WTC11 (cell line): Measurements from ENCODE around the gene BDP1. TPM values are rescaled to one million over a fixed set of nuclear protein-coding genes. Genes with fewer than 3 reads are reported as not detected.
"Not testable (repeated sequence)": the region's sequence is repeated elsewhere in the genome, so short reads cannot be mapped to it uniquely, and the experiment has no call there.

ENCODE experiments used
- ATAC-seq: fragments of 200-7000 bp; cut with Tn5 transposase; 2 replicates; pipeline ENCODE4 v1.10.0; 2021; ENCODE audit warnings: mild to moderate bottlenecking, moderate library complexity
- CTCF ChIA-PET: fragments of 300-600 bp; sonication (Branson Sonifier 250); formaldehyde crosslinking; loops from one replicate; lab custom pipeline; 2021; ENCODE audit warnings: antibody characterized with exemption; lab: Charles Lee
- POLR2A ChIA-PET: fragments of 350-600 bp; sonication (Branson Sonifier 250); formaldehyde crosslinking; loops from one replicate; lab custom pipeline; 2021; ENCODE audit warnings: antibody characterized with exemption; lab: Charles Lee
- DNase-seq: peaks from one replicate; pipeline ENCODE4 v3.0.0; 2021; ENCODE audit warnings: low spot score
- H3K27ac Mint-ChIP-seq: 2 replicates; pipeline ENCODE4 v1.8.0; 2021; ENCODE audit warnings: mixed read lengths
- H3K27me3 Mint-ChIP-seq: 2 replicates; pipeline ENCODE4 v1.8.0; 2021; ENCODE audit warnings: low read depth, mild to moderate bottlenecking, moderate library complexity, mixed read lengths
- H3K36me3 Mint-ChIP-seq: 2 replicates; pipeline ENCODE4 v1.8.0; 2021; ENCODE audit warnings: mixed read lengths
- H3K4me1 Mint-ChIP-seq: 2 replicates; pipeline ENCODE4 v1.8.0; 2022; ENCODE audit warnings: mixed read lengths
- H3K4me3 Mint-ChIP-seq: 2 replicates; pipeline ENCODE4 v1.8.0; 2021; ENCODE audit warnings: mild to moderate bottlenecking, moderate library complexity, mixed read lengths
- H3K9me3 Mint-ChIP-seq: 2 replicates; pipeline ENCODE4 v1.8.0; 2021; ENCODE audit warnings: mixed read lengths
- AFF4 ChIP-seq: sonication (generic); formaldehyde crosslinking; IDR thresholded peaks from 2 replicates; pipeline ENCODE4 v1.8.1; 2023; ENCODE audit warnings: mild to moderate bottlenecking, missing genetic modification reagents, borderline replicate concordance
- ETV6 ChIP-seq: sonication (generic); formaldehyde crosslinking; IDR thresholded peaks from 2 replicates; pipeline ENCODE4 v1.8.1; 2022; ENCODE audit warnings: mild to moderate bottlenecking, missing genetic modification reagents
- JAZF1 ChIP-seq: fragments of 250-450 bp; sonication (Bioruptor Pico); IDR thresholded peaks from 2 replicates; pipeline ENCODE4 v1.9.0; 2021; ENCODE audit warnings: moderate library complexity, mild to moderate bottlenecking, inconsistent platforms
- MYBL2 ChIP-seq: sonication (generic); formaldehyde crosslinking; IDR thresholded peaks from 2 replicates; pipeline ENCODE4 v1.8.1; 2023; ENCODE audit warnings: mild to moderate bottlenecking, moderate library complexity, missing genetic modification reagents
- SMAD3 ChIP-seq: sonication (generic); formaldehyde crosslinking; IDR thresholded peaks from 2 replicates; pipeline ENCODE4 v1.8.0; 2022; ENCODE audit warnings: missing genetic modification reagents, mild to moderate bottlenecking, borderline replicate concordance
- ZNF121 ChIP-seq: sonication (generic); formaldehyde crosslinking; IDR thresholded peaks from 2 replicates; pipeline ENCODE4 v1.8.0; 2023; ENCODE audit warnings: missing genetic modification reagents
- ZNF512 ChIP-seq: sonication (generic); formaldehyde crosslinking; IDR thresholded peaks from 2 replicates; pipeline ENCODE4 v1.8.1; 2022; ENCODE audit warnings: missing genetic modification reagents, borderline replicate concordance
- total RNA-seq: library from RNA; stranded (reverse); gene quantifications from 3 replicates; pipeline ENCODE4 v1.2.3, GENCODE V29; 2021
- TF ChIP-seq, protein P1 (sequence below): fragments of 200-600 bp; IDR thresholded peaks from 2 replicates; pipeline ENCODE4 v1.8.0; 2022; ENCODE audit warnings: antibody characterized with exemption
- TF ChIP-seq, protein P2 (sequence below): sonication (generic); formaldehyde crosslinking; IDR thresholded peaks from 2 replicates; pipeline ENCODE4 v1.8.0; 2023; ENCODE audit warnings: missing genetic modification reagents, mild to moderate bottlenecking, borderline replicate concordance

Gene BDP1
- total RNA-seq, 1 experiment from 2014 or later = 34.7 TPM

GRCh38 chr5:71492817-71493615 lies 37.6 kb downstream of the BDP1 start (continued):
- TF ChIP-seq AFF4 (CRISPR knock-in tag) (no peak), MYBL2 (CRISPR knock-in tag) (no peak), ZNF512 (CRISPR knock-in tag) (no peak), ETV6 (no peak), ZNF121 (CRISPR knock-in tag) (no peak), JAZF1 (CRISPR knock-in tag) (no peak), SMAD3 (CRISPR knock-in tag) (no peak)
- TF ChIP-seq, protein P1, sequence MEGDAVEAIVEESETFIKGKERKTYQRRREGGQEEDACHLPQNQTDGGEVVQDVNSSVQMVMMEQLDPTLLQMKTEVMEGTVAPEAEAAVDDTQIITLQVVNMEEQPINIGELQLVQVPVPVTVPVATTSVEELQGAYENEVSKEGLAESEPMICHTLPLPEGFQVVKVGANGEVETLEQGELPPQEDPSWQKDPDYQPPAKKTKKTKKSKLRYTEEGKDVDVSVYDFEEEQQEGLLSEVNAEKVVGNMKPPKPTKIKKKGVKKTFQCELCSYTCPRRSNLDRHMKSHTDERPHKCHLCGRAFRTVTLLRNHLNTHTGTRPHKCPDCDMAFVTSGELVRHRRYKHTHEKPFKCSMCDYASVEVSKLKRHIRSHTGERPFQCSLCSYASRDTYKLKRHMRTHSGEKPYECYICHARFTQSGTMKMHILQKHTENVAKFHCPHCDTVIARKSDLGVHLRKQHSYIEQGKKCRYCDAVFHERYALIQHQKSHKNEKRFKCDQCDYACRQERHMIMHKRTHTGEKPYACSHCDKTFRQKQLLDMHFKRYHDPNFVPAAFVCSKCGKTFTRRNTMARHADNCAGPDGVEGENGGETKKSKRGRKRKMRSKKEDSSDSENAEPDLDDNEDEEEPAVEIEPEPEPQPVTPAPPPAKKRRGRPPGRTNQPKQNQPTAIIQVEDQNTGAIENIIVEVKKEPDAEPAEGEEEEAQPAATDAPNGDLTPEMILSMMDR = no peak
- TF ChIP-seq, protein P2, sequence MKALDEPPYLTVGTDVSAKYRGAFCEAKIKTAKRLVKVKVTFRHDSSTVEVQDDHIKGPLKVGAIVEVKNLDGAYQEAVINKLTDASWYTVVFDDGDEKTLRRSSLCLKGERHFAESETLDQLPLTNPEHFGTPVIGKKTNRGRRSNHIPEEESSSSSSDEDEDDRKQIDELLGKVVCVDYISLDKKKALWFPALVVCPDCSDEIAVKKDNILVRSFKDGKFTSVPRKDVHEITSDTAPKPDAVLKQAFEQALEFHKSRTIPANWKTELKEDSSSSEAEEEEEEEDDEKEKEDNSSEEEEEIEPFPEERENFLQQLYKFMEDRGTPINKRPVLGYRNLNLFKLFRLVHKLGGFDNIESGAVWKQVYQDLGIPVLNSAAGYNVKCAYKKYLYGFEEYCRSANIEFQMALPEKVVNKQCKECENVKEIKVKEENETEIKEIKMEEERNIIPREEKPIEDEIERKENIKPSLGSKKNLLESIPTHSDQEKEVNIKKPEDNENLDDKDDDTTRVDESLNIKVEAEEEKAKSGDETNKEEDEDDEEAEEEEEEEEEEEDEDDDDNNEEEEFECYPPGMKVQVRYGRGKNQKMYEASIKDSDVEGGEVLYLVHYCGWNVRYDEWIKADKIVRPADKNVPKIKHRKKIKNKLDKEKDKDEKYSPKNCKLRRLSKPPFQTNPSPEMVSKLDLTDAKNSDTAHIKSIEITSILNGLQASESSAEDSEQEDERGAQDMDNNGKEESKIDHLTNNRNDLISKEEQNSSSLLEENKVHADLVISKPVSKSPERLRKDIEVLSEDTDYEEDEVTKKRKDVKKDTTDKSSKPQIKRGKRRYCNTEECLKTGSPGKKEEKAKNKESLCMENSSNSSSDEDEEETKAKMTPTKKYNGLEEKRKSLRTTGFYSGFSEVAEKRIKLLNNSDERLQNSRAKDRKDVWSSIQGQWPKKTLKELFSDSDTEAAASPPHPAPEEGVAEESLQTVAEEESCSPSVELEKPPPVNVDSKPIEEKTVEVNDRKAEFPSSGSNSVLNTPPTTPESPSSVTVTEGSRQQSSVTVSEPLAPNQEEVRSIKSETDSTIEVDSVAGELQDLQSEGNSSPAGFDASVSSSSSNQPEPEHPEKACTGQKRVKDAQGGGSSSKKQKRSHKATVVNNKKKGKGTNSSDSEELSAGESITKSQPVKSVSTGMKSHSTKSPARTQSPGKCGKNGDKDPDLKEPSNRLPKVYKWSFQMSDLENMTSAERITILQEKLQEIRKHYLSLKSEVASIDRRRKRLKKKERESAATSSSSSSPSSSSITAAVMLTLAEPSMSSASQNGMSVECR (CRISPR knock-in tag) = no peak

GRCh38 chr5:71494202-71494601 lies 38.8 kb downstream of the BDP1 start:
- ATAC-seq, H3K27ac Mint-ChIP-seq, H3K9me3 Mint-ChIP-seq, H3K4me3 Mint-ChIP-seq, H3K4me1 Mint-ChIP-seq, H3K27me3 Mint-ChIP-seq, POLR2A ChIA-PET, DNase-seq: not testable (repeated sequence)
- H3K36me3 Mint-ChIP-seq = peaks cover 61% of the 10 kb centered on the region
- CTCF ChIA-PET = interaction anchor here (1.7 kb wide), 1 partner anchor 19 kb away, joined by 6 read pairs; no protein-coding TSS in a partner anchor

- H3K36me3 Mint-ChIP-seq = peaks cover 63% of the 10 kb centered on the region
- ATAC-seq, H3K27me3 Mint-ChIP-seq, H3K9me3 Mint-ChIP-seq, H3K4me1 Mint-ChIP-seq, H3K4me3 Mint-ChIP-seq, H3K27ac Mint-ChIP-seq, DNase-seq, POLR2A ChIA-PET: not testable (repeated sequence)
- CTCF ChIA-PET = interaction anchor here (0.7 kb wide), 1 partner anchor 266 kb away, joined by 3 read pairs; no protein-coding TSS in a partner anchor
Observed at GRCh38 chr5:71498756-71499155, 43.3 kb downstream of the BDP1 start.
